GM12865 (cell line): ENCODE measurements around the gene CYTH1.

Experiments
- DNase-seq: peaks from one replicate; pipeline ENCODE4 v3.0.0; 2010; ENCODE audit warnings: low read depth
- H3K4me3 ChIP-seq: 2 replicates; pipeline ENCODE4 v1.5.1; 2011; ENCODE audit warnings: mild to moderate bottlenecking, low read depth, low read length, control low read depth
- TF ChIP-seq, protein P1 (sequence below): IDR thresholded peaks from 2 replicates; pipeline ENCODE4 v1.5.1; 2011; ENCODE audit warnings: low read length, control low read depth, low read depth, inconsistent platforms; ENCODE audit not compliant: insufficient read depth; ENCODE audit errors: missing control alignments

The CYTH1 gene

DNA sequence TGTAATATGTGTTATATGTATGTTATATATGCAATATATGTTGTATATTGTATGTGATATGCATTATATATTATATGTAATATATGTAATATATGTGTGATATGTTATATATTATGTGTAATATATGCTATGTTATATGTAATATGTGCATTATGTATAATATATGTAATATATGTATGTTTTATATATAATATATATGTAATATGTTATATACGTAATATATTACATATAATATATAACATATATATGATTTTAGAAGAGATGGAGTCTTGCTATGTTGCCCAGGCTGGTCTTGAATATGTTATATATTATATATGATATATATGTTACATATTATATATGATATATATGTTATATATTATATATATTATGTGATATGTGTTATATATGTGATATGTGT lies 139.4 kb downstream of the CYTH1 start:
- no peak for DNase-seq
- H3K4me3 ChIP-seq = no peak overlapping the region
- TF ChIP-seq, protein P1, sequence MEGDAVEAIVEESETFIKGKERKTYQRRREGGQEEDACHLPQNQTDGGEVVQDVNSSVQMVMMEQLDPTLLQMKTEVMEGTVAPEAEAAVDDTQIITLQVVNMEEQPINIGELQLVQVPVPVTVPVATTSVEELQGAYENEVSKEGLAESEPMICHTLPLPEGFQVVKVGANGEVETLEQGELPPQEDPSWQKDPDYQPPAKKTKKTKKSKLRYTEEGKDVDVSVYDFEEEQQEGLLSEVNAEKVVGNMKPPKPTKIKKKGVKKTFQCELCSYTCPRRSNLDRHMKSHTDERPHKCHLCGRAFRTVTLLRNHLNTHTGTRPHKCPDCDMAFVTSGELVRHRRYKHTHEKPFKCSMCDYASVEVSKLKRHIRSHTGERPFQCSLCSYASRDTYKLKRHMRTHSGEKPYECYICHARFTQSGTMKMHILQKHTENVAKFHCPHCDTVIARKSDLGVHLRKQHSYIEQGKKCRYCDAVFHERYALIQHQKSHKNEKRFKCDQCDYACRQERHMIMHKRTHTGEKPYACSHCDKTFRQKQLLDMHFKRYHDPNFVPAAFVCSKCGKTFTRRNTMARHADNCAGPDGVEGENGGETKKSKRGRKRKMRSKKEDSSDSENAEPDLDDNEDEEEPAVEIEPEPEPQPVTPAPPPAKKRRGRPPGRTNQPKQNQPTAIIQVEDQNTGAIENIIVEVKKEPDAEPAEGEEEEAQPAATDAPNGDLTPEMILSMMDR = no peak

DNA sequence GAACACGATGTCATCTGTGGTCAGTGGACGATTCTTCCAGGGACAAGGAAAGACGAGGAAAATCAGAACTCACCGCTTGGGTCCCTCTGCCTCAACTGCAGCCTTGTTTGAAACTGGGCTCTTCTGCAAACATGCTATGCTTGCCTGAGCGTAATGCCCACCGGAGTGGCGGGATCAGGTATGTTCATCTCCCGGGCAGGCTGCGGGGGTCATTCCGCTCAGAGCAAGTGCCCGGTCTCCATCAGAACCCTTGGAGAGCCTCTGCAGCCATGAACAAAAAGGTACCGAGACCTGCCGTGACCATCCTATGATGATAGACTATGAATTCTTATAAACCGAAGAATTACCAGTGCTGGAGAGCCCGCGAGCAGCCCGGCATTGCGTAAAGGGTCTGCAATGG lies 140.4 kb downstream of the CYTH1 start:
- TF ChIP-seq, protein P1 = no peak
- no peak for DNase-seq
- H3K4me3 ChIP-seq = no peak overlapping the region

DNA sequence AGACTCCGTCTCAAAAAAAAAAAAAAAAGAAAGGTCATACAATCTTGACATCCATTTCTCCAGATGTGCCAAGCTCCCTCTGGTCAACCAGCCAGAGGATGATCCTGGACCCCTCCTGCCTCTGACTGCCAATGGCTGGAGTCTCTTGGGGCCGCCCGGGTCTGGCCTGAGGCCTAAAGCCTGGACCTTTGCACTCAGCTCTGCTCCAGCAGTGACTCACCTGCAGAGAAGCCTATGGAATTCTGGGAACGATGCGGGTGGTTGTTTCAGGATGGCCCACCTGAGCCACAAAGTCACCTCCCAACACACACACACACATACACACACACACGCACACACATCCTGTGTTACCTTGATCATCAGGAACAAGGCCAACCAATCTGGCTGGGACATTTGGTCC lies 140.8 kb downstream of the CYTH1 start:
- no peak for DNase-seq
- TF ChIP-seq, protein P1 = no peak
- no peak overlapping the region for H3K4me3 ChIP-seq

DNA sequence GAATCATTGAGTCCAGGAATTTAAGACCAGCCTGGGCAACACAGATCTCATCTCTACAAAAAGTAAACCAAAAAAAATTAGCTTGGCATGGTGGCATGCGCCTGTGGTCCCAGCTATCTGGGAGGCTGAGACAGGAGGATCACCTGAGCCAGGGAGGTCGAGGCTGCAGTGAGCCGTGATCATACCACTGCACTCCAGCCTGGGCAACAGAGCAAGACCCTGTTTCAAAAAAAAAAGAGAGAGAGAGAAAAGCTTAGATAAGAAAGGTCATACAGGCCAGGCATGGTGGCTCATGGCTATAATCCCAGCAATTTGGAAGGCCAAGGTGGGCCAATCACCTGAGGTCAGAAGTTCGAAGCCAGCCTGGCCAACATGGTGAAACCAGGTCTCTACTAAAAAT lies 141.4 kb downstream of the CYTH1 start:
- TF ChIP-seq, protein P1 = no peak

DNA sequence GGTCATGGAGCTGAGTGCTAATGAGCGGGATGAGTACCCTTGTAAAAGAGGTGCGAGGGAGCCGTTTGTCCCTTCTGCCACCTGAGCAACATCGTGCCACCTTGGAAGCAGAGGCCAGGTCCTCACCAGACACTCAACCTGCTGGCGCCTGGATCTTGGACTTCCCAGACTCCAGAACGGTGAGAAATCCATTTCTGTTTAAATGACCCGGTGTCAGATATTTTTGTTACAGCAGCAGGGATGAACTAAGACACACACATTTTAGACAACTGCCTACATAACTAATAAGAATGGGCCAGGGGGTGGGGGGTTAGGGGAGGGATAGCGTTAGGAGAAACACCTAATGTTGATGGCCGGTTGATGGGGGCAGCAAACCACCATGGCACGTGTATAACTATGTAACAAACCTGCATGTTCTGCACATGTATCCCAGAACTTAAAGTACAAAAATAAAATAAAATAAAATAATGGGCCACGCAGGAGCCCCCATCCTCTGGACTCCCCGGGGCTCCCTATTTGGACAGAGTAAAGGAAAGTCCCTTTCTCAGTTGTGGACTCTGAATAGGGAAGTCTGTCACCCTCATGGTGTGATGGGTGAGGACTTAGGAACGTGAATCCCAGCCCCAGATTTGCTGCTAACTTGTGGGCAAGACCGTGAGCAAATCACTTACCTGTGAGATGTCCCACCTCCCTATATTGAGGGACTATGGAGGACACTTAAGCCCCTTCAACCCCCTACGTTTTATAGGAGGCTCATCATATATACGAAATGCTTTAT lies 144.2 kb downstream of the CYTH1 start:
- no peak for DNase-seq
- no peak overlapping the region for H3K4me3 ChIP-seq
- TF ChIP-seq, protein P1 = no peak

More for the DNA sequence above, 141.4 kb downstream of the CYTH1 start:
- DNase-seq = no peak
- H3K4me3 ChIP-seq = no peak overlapping the region

DNA sequence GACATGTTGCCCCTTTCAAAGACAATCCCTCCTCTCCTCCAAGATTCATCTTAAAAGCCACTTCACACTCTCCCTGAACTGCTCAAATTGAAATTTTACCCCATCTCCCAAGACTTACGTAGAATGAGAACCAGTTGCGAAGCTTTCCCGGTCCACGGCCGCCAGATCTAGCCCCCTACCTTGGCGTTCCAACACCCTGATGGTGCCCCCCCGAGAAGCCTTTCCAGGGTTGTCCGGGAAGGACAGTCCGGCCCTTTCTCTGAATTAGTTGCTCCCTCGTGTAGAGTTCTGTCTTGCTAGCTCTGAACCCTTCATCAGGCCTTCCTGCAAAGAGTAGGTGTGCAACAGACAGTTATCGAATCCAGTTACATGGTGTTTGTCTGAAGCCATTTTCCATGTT lies 144.9 kb downstream of the CYTH1 start:
- TF ChIP-seq, protein P1 = no peak
- H3K4me3 ChIP-seq = no peak overlapping the region
- no peak for DNase-seq

DNA sequence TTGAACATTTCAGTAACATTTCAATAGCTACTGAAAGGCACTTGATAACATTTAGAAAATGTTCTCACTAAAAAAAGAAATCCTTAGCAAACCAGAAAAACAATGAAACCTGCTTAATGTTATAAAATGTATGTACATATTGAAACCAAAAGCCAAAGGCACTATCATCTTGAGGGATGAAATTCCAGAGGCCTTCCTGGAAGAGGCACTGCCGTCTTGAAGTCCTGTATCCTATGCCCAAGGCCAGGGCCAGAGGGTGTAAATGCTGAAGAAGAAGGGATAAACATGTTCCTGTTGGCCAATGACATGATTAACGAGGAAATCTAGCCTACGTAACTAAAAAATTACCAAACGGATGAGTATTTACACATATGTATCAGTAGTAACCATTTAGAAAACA lies 147.9 kb downstream of the CYTH1 start:
- no peak for DNase-seq
- TF ChIP-seq, protein P1 = no peak
- no peak overlapping the region for H3K4me3 ChIP-seq
